RWPE2 (cell line): ENCODE measurements around the gene KCNMB2.

Experiments used
- ATAC-seq: fragments of 200-7000 bp; cut with Tn5 transposase; 3 replicates; pipeline ENCODE4 v1.9.1; 2021; ENCODE audit warnings: low read depth
- DNase-seq: peaks from one replicate; pipeline ENCODE4 v3.0.0-alpha.2; 2020; ENCODE audit warnings: low spot score
- H3K27ac ChIP-seq: fragments of 450-650 bp; 2 replicates; pipeline ENCODE4 v1.5.1; 2017; ENCODE audit warnings: mild to moderate bottlenecking; ENCODE audit not compliant: poor library complexity, severe bottlenecking
- H3K27me3 ChIP-seq: fragments of 250-450 bp; sonication (Bioruptor Pico); 2 replicates; pipeline ENCODE4 v1.5.1; 2021; ENCODE audit warnings: mild to moderate bottlenecking, moderate library complexity; ENCODE audit not compliant: insufficient read depth, poor library complexity, severe bottlenecking
- H3K36me3 ChIP-seq: fragments of 250-450 bp; sonication (Bioruptor Pico); 2 replicates; pipeline ENCODE4 v1.5.1; 2020; ENCODE audit warnings: low read depth, mild to moderate bottlenecking, moderate library complexity
- H3K4me1 ChIP-seq: fragments of 250-450 bp; sonication (Bioruptor Pico); 2 replicates; pipeline ENCODE4 v1.5.1; 2021; ENCODE audit warnings: mild to moderate bottlenecking, moderate library complexity; ENCODE audit not compliant: insufficient read depth, poor library complexity, severe bottlenecking
- H3K4me3 ChIP-seq: fragments of 250-450 bp; sonication (Bioruptor Pico); 2 replicates; pipeline ENCODE4 v1.5.1; 2021; ENCODE audit warnings: mild to moderate bottlenecking, moderate library complexity; ENCODE audit not compliant: severe bottlenecking
- H3K9me3 ChIP-seq: fragments of 250-450 bp; sonication (Bioruptor Pico); 2 replicates; pipeline ENCODE4 v1.5.1; 2021; ENCODE audit warnings: mild to moderate bottlenecking, moderate library complexity; ENCODE audit not compliant: severe bottlenecking
- TF ChIP-seq, protein P1 (sequence below): fragments of 450-650 bp; IDR thresholded peaks from one replicate; pipeline ENCODE4 v1.5.1; 2017; ENCODE audit warnings: mild to moderate bottlenecking, moderate library complexity; ENCODE audit not compliant: poor library complexity, severe bottlenecking

KCNMB2 gene

DNA sequence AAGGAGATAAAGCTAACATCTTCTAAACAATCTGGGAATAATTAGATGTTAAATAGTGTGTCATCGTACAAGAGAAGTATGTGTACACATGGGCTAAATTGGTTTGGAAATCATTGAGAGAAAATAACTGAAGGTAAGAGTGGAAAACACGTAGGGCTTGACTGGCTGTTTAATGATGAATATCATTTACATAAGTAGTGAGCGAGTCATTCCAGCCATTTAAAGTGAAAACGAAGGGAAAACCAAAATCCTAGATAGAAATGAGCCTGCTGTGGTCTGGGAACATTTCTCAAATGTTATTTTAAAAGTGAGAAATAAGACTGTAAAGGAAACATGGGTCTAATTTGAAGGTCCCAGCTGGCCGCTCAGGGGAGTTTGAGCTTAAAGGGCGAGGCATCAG, 41.9 kb upstream of the KCNMB2 start:
- no peak for DNase-seq
- H3K36me3 ChIP-seq: no peaks in the 10 kb centered on the region
- ATAC-seq: no peak
- no peaks in the 10 kb centered on the region for H3K9me3 ChIP-seq
- H3K27me3 ChIP-seq: no peaks in the 10 kb centered on the region
- no peaks in the 10 kb centered on the region for H3K4me1 ChIP-seq
- no peak overlapping the region for H3K4me3 ChIP-seq
- TF ChIP-seq, protein P1, sequence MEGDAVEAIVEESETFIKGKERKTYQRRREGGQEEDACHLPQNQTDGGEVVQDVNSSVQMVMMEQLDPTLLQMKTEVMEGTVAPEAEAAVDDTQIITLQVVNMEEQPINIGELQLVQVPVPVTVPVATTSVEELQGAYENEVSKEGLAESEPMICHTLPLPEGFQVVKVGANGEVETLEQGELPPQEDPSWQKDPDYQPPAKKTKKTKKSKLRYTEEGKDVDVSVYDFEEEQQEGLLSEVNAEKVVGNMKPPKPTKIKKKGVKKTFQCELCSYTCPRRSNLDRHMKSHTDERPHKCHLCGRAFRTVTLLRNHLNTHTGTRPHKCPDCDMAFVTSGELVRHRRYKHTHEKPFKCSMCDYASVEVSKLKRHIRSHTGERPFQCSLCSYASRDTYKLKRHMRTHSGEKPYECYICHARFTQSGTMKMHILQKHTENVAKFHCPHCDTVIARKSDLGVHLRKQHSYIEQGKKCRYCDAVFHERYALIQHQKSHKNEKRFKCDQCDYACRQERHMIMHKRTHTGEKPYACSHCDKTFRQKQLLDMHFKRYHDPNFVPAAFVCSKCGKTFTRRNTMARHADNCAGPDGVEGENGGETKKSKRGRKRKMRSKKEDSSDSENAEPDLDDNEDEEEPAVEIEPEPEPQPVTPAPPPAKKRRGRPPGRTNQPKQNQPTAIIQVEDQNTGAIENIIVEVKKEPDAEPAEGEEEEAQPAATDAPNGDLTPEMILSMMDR: no peak
- no peak overlapping the region for H3K27ac ChIP-seq

DNA sequence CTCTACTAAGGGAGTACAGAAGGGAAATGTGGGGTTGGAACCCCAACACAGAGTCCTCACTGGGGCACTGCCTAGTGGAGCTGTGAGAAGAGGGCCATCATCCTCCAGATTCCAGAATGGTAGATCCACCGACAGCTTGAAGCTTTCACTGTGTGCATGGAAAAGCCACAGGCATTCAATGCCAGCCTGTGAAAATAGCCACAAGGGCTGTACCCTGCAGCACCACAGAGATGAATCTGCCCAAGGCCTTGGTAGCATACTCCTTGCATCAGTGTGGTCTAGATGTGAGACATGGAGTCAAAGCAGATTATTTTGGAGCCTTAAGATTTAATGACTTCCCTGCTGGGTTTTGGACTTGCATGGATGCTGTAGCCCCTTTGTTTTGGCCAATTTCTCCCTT, 39.3 kb upstream of the KCNMB2 start:
- Histone ChIP-seq H3K4me1 (no peaks in the 10 kb centered on the region), H3K27ac (no peak overlapping the region), H3K9me3 (no peaks in the 10 kb centered on the region), H3K27me3 (no peaks in the 10 kb centered on the region), H3K4me3 (no peak overlapping the region), H3K36me3 (no peaks in the 10 kb centered on the region)
- DNase-seq: no peak
- TF ChIP-seq, protein P1: no peak
- ATAC-seq: no peak

DNA sequence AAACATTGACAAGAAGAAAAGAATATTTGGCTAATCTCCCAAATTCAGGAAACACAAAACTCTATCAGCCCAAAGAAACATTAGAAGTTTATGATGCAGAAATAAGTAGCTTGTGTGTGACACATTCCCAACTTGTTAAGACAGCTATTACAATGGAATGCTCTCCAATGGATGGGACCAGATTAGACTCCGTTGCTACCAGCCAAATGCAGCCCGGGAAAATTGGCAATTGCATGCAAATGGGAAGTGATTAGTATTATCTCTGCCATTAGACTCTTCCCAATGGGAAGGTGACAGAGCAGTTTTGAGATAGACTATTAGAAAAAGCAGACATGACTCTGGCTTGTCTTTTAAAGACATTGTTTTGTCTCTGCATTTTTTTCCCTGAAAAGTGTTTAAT, 37.4 kb upstream of the KCNMB2 start:
- no peaks in the 10 kb centered on the region for H3K27me3 ChIP-seq
- no peaks in the 10 kb centered on the region for H3K9me3 ChIP-seq
- ATAC-seq (no peak), DNase-seq (no peak)
- no peaks in the 10 kb centered on the region for H3K4me1 ChIP-seq
- TF ChIP-seq, protein P1: no peak
- H3K27ac ChIP-seq: no peak overlapping the region
- no peaks in the 10 kb centered on the region for H3K36me3 ChIP-seq
- H3K4me3 ChIP-seq: no peak overlapping the region

DNA sequence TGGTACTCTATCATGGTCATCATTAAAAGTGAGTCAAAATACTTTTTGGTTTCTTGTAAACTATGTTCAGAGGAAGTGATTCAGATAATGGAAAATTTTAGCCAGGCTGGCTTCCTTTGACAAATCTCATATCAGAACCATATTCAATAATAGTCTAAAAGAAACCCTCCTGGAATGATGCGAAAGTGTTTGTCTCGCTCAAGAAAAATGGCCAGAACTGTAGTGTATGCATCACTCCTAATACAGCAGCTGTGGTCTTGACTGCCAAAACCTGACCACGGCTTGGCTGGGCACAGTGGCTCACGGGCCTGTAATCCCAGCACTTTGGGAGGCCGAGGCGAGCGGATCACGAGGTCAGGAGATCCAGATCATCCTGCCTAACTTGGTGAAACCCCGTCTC, 35.6 kb upstream of the KCNMB2 start:
- no peaks in the 10 kb centered on the region for H3K36me3 ChIP-seq
- DNase-seq: no peak
- H3K27ac ChIP-seq: no peak overlapping the region
- H3K4me1 ChIP-seq: no peaks in the 10 kb centered on the region
- H3K4me3 ChIP-seq: no peak overlapping the region
- H3K27me3 ChIP-seq: no peaks in the 10 kb centered on the region
- TF ChIP-seq, protein P1: no peak
- H3K9me3 ChIP-seq: no peaks in the 10 kb centered on the region
- ATAC-seq: no peak

- Histone ChIP-seq H3K27me3 (no peaks in the 10 kb centered on the region), H3K27ac (no peak overlapping the region), H3K4me3 (no peak overlapping the region), H3K9me3 (no peaks in the 10 kb centered on the region), H3K36me3 (no peaks in the 10 kb centered on the region), H3K4me1 (no peaks in the 10 kb centered on the region)
- no peak for DNase-seq
- no peak for ATAC-seq
- TF ChIP-seq, protein P1: no peak
Observed at GRCh38 chr3:178504128-178504527, 32.1 kb upstream of the KCNMB2 start.
